ENCODE results near the gene UHMK1. TPM values are rescaled to one million over a fixed set of nuclear protein-coding genes. Genes with fewer than 3 reads are reported as not detected.
A peak's percentile ranks its signal among the peaks of the same experiment; 100 is the strongest.

The UHMK1 gene
- total and polyA plus RNA-seq, 11 donors, result 5.6 to 34.5 (median 21.8) TPM

GRCh38 chr1:162543228-162543627, 45.6 kb downstream of the UHMK1 start:
- no peak for TF ChIP-seq POLR2A (IDR thresholded peaks at IDR 0.05)
- TF ChIP-seq CTCF (IDR thresholded peaks at IDR 0.05), result no peak
- H3K27ac ChIP-seq, result no peak overlapping the region
- no peaks in the 10 kb centered on the region for H3K27me3 ChIP-seq
- H3K36me3 ChIP-seq, result no peaks in the 10 kb centered on the region
- ATAC-seq (no peak), DNase-seq (no peak)
- intact Hi-C loops (cut with DNase I), result no loop called here
- peaks cover 0 to 14% (median 3%) of the 10 kb centered on the region in 12 donors for H3K4me1 ChIP-seq
- H3K4me3 ChIP-seq, result no peak overlapping the region
- 83 to 100% (median 95%) methylated on average over 3 of the region's 3 CpGs for WGBS, 4 donors
- peaks cover 0 to 14% (median 6%) of the 10 kb centered on the region in 12 donors for H3K9me3 ChIP-seq

- Histone ChIP-seq H3K4me1 (peaks cover 0 to 9% (median 0%) of the 10 kb centered on the region in 12 donors), H3K9me3 (peaks cover 0 to 9% (median 3%) of the 10 kb centered on the region in 12 donors), H3K27me3 (no peaks in the 10 kb centered on the region), H3K4me3 (no peak overlapping the region), H3K36me3 (no peaks in the 10 kb centered on the region), H3K27ac (peak overlapping the region in 7 of 12 donors; percentile 16 to 62 (median 33))
- DNase-seq, result peak in 2 of 5 donors; percentile 46 to 50
- no peak for TF ChIP-seq CTCF (IDR thresholded peaks at IDR 0.05)
- TF ChIP-seq POLR2A (IDR thresholded peaks at IDR 0.05), result no peak
- intact Hi-C loops (cut with DNase I), result no loop called here
- peak; percentile 49 to 77 (median 71) for ATAC-seq
- WGBS, 4 donors, result 75 to 84% (median 81%) methylated on average over 4 of the region's 4 CpGs
Measured at GRCh38 chr1:162548170-162548569, 50.6 kb downstream of the UHMK1 start.

GRCh38 chr1:162549001-162549400, 51.4 kb downstream of the UHMK1 start:
- intact Hi-C loops (cut with DNase I), result no loop called here
- no peak for DNase-seq
- peaks cover 0 to 1% (median 0%) of the 10 kb centered on the region in 12 donors for H3K9me3 ChIP-seq
- no peak for ATAC-seq
- no peaks in the 10 kb centered on the region for H3K36me3 ChIP-seq
- TF ChIP-seq CTCF (IDR thresholded peaks at IDR 0.05) (no peak), POLR2A (IDR thresholded peaks at IDR 0.05) (no peak)
- H3K27me3 ChIP-seq, result no peaks in the 10 kb centered on the region
- WGBS, 4 donors, result 73 to 89% (median 80%) methylated on average over 2 of the region's 2 CpGs
- H3K4me1 ChIP-seq, result peaks cover 0 to 9% (median 0%) of the 10 kb centered on the region in 12 donors
- H3K4me3 ChIP-seq, result no peak overlapping the region
- peak overlapping the region in 7 of 12 donors; percentile 16 to 62 (median 33) for H3K27ac ChIP-seq

GRCh38 chr1:162550925-162551324, 53.3 kb downstream of the UHMK1 start:
- Histone ChIP-seq H3K4me1 (peaks cover 0 to 9% (median 0%) of the 10 kb centered on the region in 12 donors), H3K4me3 (no peak overlapping the region), H3K27me3 (no peaks in the 10 kb centered on the region), H3K36me3 (no peaks in the 10 kb centered on the region), H3K9me3 (no peaks in the 10 kb centered on the region), H3K27ac (no peak overlapping the region)
- TF ChIP-seq CTCF (IDR thresholded peaks at IDR 0.05) (no peak), POLR2A (IDR thresholded peaks at IDR 0.05) (no peak)
- no peak for DNase-seq
- intact Hi-C loops (cut with DNase I), result no loop called here
- 77 to 83% (median 79%) methylated on average over 1 of the region's 1 CpG for WGBS, 4 donors
- no peak for ATAC-seq
